Activated naive CD8-positive, alpha-beta T cell treated with anti-CD3 and anti-CD28 coated beads for 36 hours (primary cell): ENCODE data around the gene ERCC2. TPM values are rescaled to one million over a fixed set of nuclear protein-coding genes. Genes with fewer than 3 reads are reported as not detected.
"Not testable (repeated sequence)": the region's sequence is repeated elsewhere in the genome, so short reads cannot be mapped to it uniquely, and the experiment has no call there.

ENCODE experiments used
- DNase-seq: peaks from one replicate; pipeline ENCODE4 v3.0.0; 2021
- H3K27ac Mint-ChIP-seq: one replicate; pipeline ENCODE4 v1.8.0; 2022; ENCODE audit warnings: mild to moderate bottlenecking, moderate library complexity, mixed read lengths
- H3K27me3 Mint-ChIP-seq: one replicate; pipeline ENCODE4 v1.8.0; 2022; ENCODE audit warnings: mild to moderate bottlenecking, mixed read lengths
- H3K36me3 Mint-ChIP-seq: one replicate; pipeline ENCODE4 v1.8.0; 2021; ENCODE audit warnings: mild to moderate bottlenecking, mixed read lengths
- H3K4me1 Mint-ChIP-seq: one replicate; pipeline ENCODE4 v1.8.0; 2021; ENCODE audit warnings: mixed read lengths
- H3K4me3 Mint-ChIP-seq: one replicate; pipeline ENCODE4 v1.8.0; 2022; ENCODE audit warnings: mild to moderate bottlenecking, moderate library complexity, mixed read lengths
- H3K9me3 Mint-ChIP-seq: one replicate; pipeline ENCODE4 v1.8.0; 2022; ENCODE audit warnings: mixed read lengths
- total RNA-seq, 2 experiments: library from RNA; stranded (reverse); gene quantifications; one replicate each; pipeline ENCODE4 v1.2.3, GENCODE V29; 2021

ERCC2 gene
- total RNA-seq: 10 to 100 TPM; 25.5 to 29.1 TPM

GRCh38 chr19:45370410-45371204 lies at the start of gene ERCC2:
Gene ERCC2, minus strand, starts transcription at chr19:45370573. Its CDS starts 33 bp downstream, at chr19:45370540.
- DNase-seq: peak; percentile 100
- Mint-ChIP-seq H3K36me3 (peaks cover 5% of the 10 kb centered on the region), H3K27ac (peak within 1 kb of the TSS; percentile 96), H3K4me1 (peaks cover 9% of the 10 kb centered on the region), H3K27me3 (no peaks in the 10 kb centered on the region), H3K4me3 (peak within 1 kb of the TSS; percentile 89), H3K9me3 (no peaks in the 10 kb centered on the region)

- H3K9me3 Mint-ChIP-seq: no peaks in the 10 kb centered on the region
- H3K27ac Mint-ChIP-seq: no peak overlapping the region
- peaks cover 19% of the 10 kb centered on the region for H3K36me3 Mint-ChIP-seq
- DNase-seq: no peak
- no peak overlapping the region for H3K4me3 Mint-ChIP-seq
- peaks cover 45% of the 10 kb centered on the region for H3K4me1 Mint-ChIP-seq
- H3K27me3 Mint-ChIP-seq: no peaks in the 10 kb centered on the region
Observed at GRCh38 chr19:45419895-45420294, 49.5 kb upstream of the ERCC2 start.

GRCh38 chr19:45419396-45419795 lies 49.0 kb upstream of the ERCC2 start:
- Mint-ChIP-seq H3K27me3 (no peaks in the 10 kb centered on the region), H3K27ac (peak overlapping the region; percentile 65), H3K4me1 (peaks cover 41% of the 10 kb centered on the region), H3K4me3 (peak overlapping the region; percentile 7), H3K36me3 (peaks cover 21% of the 10 kb centered on the region), H3K9me3 (no peaks in the 10 kb centered on the region)
- no peak for DNase-seq

GRCh38 chr19:45418802-45419201 lies 48.4 kb upstream of the ERCC2 start:
- Mint-ChIP-seq H3K4me3 (no peak overlapping the region), H3K36me3 (peaks cover 26% of the 10 kb centered on the region), H3K9me3 (no peaks in the 10 kb centered on the region), H3K4me1 (peaks cover 36% of the 10 kb centered on the region), H3K27me3 (no peaks in the 10 kb centered on the region), H3K27ac (peak overlapping the region; percentile 14)
- no peak for DNase-seq

- no peaks in the 10 kb centered on the region for H3K27me3 Mint-ChIP-seq
- peaks cover 23% of the 10 kb centered on the region for H3K4me1 Mint-ChIP-seq
Observed at GRCh38 chr19:45417151-45417550, 46.8 kb upstream of the ERCC2 start.

GRCh38 chr19:45414468-45414867 lies 44.1 kb upstream of the ERCC2 start:
- H3K4me3 Mint-ChIP-seq: no peak overlapping the region
- no peaks in the 10 kb centered on the region for H3K27me3 Mint-ChIP-seq
- H3K4me1 Mint-ChIP-seq: peaks cover 7% of the 10 kb centered on the region
- no peaks in the 10 kb centered on the region for H3K9me3 Mint-ChIP-seq
- H3K27ac Mint-ChIP-seq: no peak overlapping the region
- no peak for DNase-seq
- peaks cover 32% of the 10 kb centered on the region for H3K36me3 Mint-ChIP-seq

More at GRCh38 chr19:45417151-45417550, 46.8 kb upstream of the ERCC2 start:
- Mint-ChIP-seq H3K27ac (no peak overlapping the region), H3K36me3 (peaks cover 27% of the 10 kb centered on the region), H3K4me3 (no peak overlapping the region), H3K9me3 (no peaks in the 10 kb centered on the region)
- DNase-seq: no peak

GRCh38 chr19:45413497-45413896 lies 43.1 kb upstream of the ERCC2 start:
- peaks cover 42% of the 10 kb centered on the region for H3K36me3 Mint-ChIP-seq
- H3K9me3 Mint-ChIP-seq: no peaks in the 10 kb centered on the region
- no peak for DNase-seq
- peaks cover 6% of the 10 kb centered on the region for H3K4me1 Mint-ChIP-seq
- no peak overlapping the region for H3K4me3 Mint-ChIP-seq
- no peak overlapping the region for H3K27ac Mint-ChIP-seq
- no peaks in the 10 kb centered on the region for H3K27me3 Mint-ChIP-seq

GRCh38 chr19:45410330-45410729 lies 40.0 kb upstream of the ERCC2 start:
- not testable (repeated sequence) for H3K9me3 Mint-ChIP-seq, H3K27me3 Mint-ChIP-seq, H3K27ac Mint-ChIP-seq, H3K4me3 Mint-ChIP-seq, DNase-seq
- peaks cover 42% of the 10 kb centered on the region for H3K36me3 Mint-ChIP-seq
- peaks cover 22% of the 10 kb centered on the region for H3K4me1 Mint-ChIP-seq

GRCh38 chr19:45409557-45409920 lies 39.2 kb upstream of the ERCC2 start:
- H3K27ac Mint-ChIP-seq: no peak overlapping the region
- H3K4me3 Mint-ChIP-seq: no peak overlapping the region
- H3K9me3 Mint-ChIP-seq: no peaks in the 10 kb centered on the region
- peaks cover 42% of the 10 kb centered on the region for H3K36me3 Mint-ChIP-seq
- peaks cover 30% of the 10 kb centered on the region for H3K4me1 Mint-ChIP-seq
- peaks cover 9% of the 10 kb centered on the region for H3K27me3 Mint-ChIP-seq
- DNase-seq: no peak

- Mint-ChIP-seq H3K27ac (no peak overlapping the region), H3K4me1 (peaks cover 35% of the 10 kb centered on the region), H3K4me3 (no peak overlapping the region), H3K27me3 (peaks cover 15% of the 10 kb centered on the region), H3K36me3 (peaks cover 37% of the 10 kb centered on the region), H3K9me3 (no peaks in the 10 kb centered on the region)
- DNase-seq: no peak
Observed at GRCh38 chr19:45408830-45409556, 38.6 kb upstream of the ERCC2 start.

- Mint-ChIP-seq H3K4me1 (peaks cover 40% of the 10 kb centered on the region), H3K4me3 (peak overlapping the region; percentile 74), H3K27ac (no peak overlapping the region), H3K9me3 (no peaks in the 10 kb centered on the region), H3K27me3 (peaks cover 23% of the 10 kb centered on the region), H3K36me3 (peaks cover 32% of the 10 kb centered on the region)
- no peak for DNase-seq
Observed at GRCh38 chr19:45408121-45408520, 37.7 kb upstream of the ERCC2 start.

GRCh38 chr19:45407585-45407984 lies 37.2 kb upstream of the ERCC2 start:
- peak overlapping the region; percentile 42 for H3K27ac Mint-ChIP-seq

GRCh38 chr19:45407091-45407375 lies 36.7 kb upstream of the ERCC2 start:
- H3K4me3 Mint-ChIP-seq: peak overlapping the region; percentile 99
- H3K36me3 Mint-ChIP-seq: peaks cover 29% of the 10 kb centered on the region
- peaks cover 40% of the 10 kb centered on the region for H3K4me1 Mint-ChIP-seq
- H3K27ac Mint-ChIP-seq: peak overlapping the region; percentile 93
- H3K27me3 Mint-ChIP-seq: peaks cover 31% of the 10 kb centered on the region
- no peaks in the 10 kb centered on the region for H3K9me3 Mint-ChIP-seq
- no peak for DNase-seq

More at GRCh38 chr19:45407585-45407984, 37.2 kb upstream of the ERCC2 start:
- DNase-seq, H3K9me3 Mint-ChIP-seq: not testable (repeated sequence)
- peaks cover 32% of the 10 kb centered on the region for H3K36me3 Mint-ChIP-seq
- peaks cover 29% of the 10 kb centered on the region for H3K27me3 Mint-ChIP-seq
- H3K4me3 Mint-ChIP-seq: peak overlapping the region; percentile 99
- H3K4me1 Mint-ChIP-seq: peaks cover 40% of the 10 kb centered on the region

- peaks cover 37% of the 10 kb centered on the region for H3K27me3 Mint-ChIP-seq
- peak within 1 kb of the TSS; percentile 99 for H3K4me3 Mint-ChIP-seq
- DNase-seq: peak; percentile 82
- peak within 1 kb of the TSS; percentile 93 for H3K27ac Mint-ChIP-seq
- peaks cover 40% of the 10 kb centered on the region for H3K4me1 Mint-ChIP-seq
- peaks cover 29% of the 10 kb centered on the region for H3K36me3 Mint-ChIP-seq
- H3K9me3 Mint-ChIP-seq: no peaks in the 10 kb centered on the region
Observed at GRCh38 chr19:45406226-45407090, 36.1 kb upstream of the ERCC2 start, which contains the start of gene POLR1G. Gene POLR1G, plus strand, starts transcription at chr19:45406644. Its CDS starts 53 bp downstream, at chr19:45406697.
